Measurements from ENCODE around the gene MAP4K2. TPM values are rescaled to one million over a fixed set of nuclear protein-coding genes. Genes with fewer than 3 reads are reported as not detected.

The MAP4K2 gene
- total and polyA plus RNA-seq, 4 donors, result 5.4 to 29.6 (median 11.1) TPM

Other genes with a start within 250 kb of the MAP4K2 start
- gene SLC22A11, start 247.3 kb downstream of the MAP4K2 start, total RNA-seq, result under 1 TPM; 0.36 to 0.49 TPM
- gene SLC22A11, start 247.3 kb downstream of the MAP4K2 start, polyA plus RNA-seq, result not detected
- not detected for gene SLC22A12, start 212.0 kb downstream of the MAP4K2 start, total RNA-seq
- gene SLC22A12, start 212.0 kb downstream of the MAP4K2 start, polyA plus RNA-seq, result not detected
- gene NRXN2, start 80.0 kb downstream of the MAP4K2 start, total RNA-seq, result 10 to 100 TPM; 21.6 to 35.9 TPM
- gene NRXN2, start 80.0 kb downstream of the MAP4K2 start, polyA plus RNA-seq, result 1 to 10 TPM; 2.6 to 9.6 TPM
- gene RASGRP2, start 59.1 kb downstream of the MAP4K2 start, total RNA-seq, result 10 to 100 TPM; 44.7 to 52.6 TPM
- gene RASGRP2, start 59.1 kb downstream of the MAP4K2 start, polyA plus RNA-seq, result 100 to 1,000 TPM in 1 of 2 donors, 10 to 100 TPM in 1; 20.8 to 152 TPM
- gene PYGM, start 43.2 kb downstream of the MAP4K2 start, total RNA-seq, result 10 to 100 TPM; 11.5 to 12.9 TPM
- 10 to 100 TPM in 1 of 2 donors, 1 to 10 TPM in 1; 1.9 to 12.5 TPM for gene PYGM, start 43.2 kb downstream of the MAP4K2 start, polyA plus RNA-seq
- gene SF1, start 24.7 kb downstream of the MAP4K2 start, total RNA-seq, result 100 to 1,000 TPM; 267 to 322 TPM
- gene SF1, start 24.7 kb downstream of the MAP4K2 start, polyA plus RNA-seq, result 100 to 1,000 TPM in 1 of 2 donors, 10 to 100 TPM in 1; 46.6 to 136 TPM
- 10 to 100 TPM; 14.5 to 18.0 TPM for gene MEN1, start 7.3 kb upstream of the MAP4K2 start, total RNA-seq
- gene MEN1, start 7.3 kb upstream of the MAP4K2 start, polyA plus RNA-seq, result 10 to 100 TPM in 1 of 2 donors, 1 to 10 TPM in 1; 9.1 to 18.8 TPM
- gene CDC42BPG, start 41.4 kb upstream of the MAP4K2 start, total RNA-seq, result 1 to 10 TPM in 1 of 2 donors, under 1 TPM in 1; 0.29 to 1.2 TPM
- gene CDC42BPG, start 41.4 kb upstream of the MAP4K2 start, polyA plus RNA-seq, result 1 to 10 TPM in 1 of 2 donors, under 1 TPM in 1; 0.56 to 6.0 TPM
- gene EHD1, start 75.4 kb upstream of the MAP4K2 start, total RNA-seq, result 100 to 1,000 TPM in 1 of 2 donors, 10 to 100 TPM in 1; 61.8 to 122 TPM
- 10 to 100 TPM; 14.4 to 28.8 TPM for gene EHD1, start 75.4 kb upstream of the MAP4K2 start, polyA plus RNA-seq
- gene ATG2A, start 114.0 kb upstream of the MAP4K2 start, total RNA-seq, result 10 to 100 TPM; 19.6 to 20.6 TPM
- 10 to 100 TPM in 1 of 2 donors, 1 to 10 TPM in 1; 7.0 to 34.9 TPM for gene ATG2A, start 114.0 kb upstream of the MAP4K2 start, polyA plus RNA-seq
- 10 to 100 TPM; 32.7 to 36.8 TPM for gene PPP2R5B, start 121.5 kb upstream of the MAP4K2 start, total RNA-seq
- gene PPP2R5B, start 121.5 kb upstream of the MAP4K2 start, polyA plus RNA-seq, result 10 to 100 TPM in 1 of 2 donors, 1 to 10 TPM in 1; 9.5 to 28.6 TPM
- gene GPHA2, start 132.7 kb upstream of the MAP4K2 start, total RNA-seq, result not detected
- under 1 TPM in 1 of 2 donors, not detected in 1; 0.43 TPM for gene GPHA2, start 132.7 kb upstream of the MAP4K2 start, polyA plus RNA-seq
- gene MAJIN, start 168.9 kb upstream of the MAP4K2 start, total RNA-seq, result not detected
- gene MAJIN, start 168.9 kb upstream of the MAP4K2 start, polyA plus RNA-seq, result not detected
- 1 to 10 TPM; 2.5 to 3.6 TPM for gene BATF2, start 193.8 kb upstream of the MAP4K2 start, total RNA-seq
- 1 to 10 TPM; 1.4 to 1.9 TPM for gene BATF2, start 193.8 kb upstream of the MAP4K2 start, polyA plus RNA-seq
- gene ARL2, start 210.9 kb upstream of the MAP4K2 start, total RNA-seq, result 10 to 100 TPM; 96.3 to 98.5 TPM
- 100 to 1,000 TPM; 151 to 175 TPM for gene ARL2, start 210.9 kb upstream of the MAP4K2 start, polyA plus RNA-seq
- gene SNX15, start 224.2 kb upstream of the MAP4K2 start, total RNA-seq, result 10 to 100 TPM; 19.9 to 26.1 TPM
- 10 to 100 TPM; 21.7 to 26.2 TPM for gene SNX15, start 224.2 kb upstream of the MAP4K2 start, polyA plus RNA-seq
- 1 to 10 TPM; 3.6 to 4.9 TPM for gene SAC3D1, start 238.0 kb upstream of the MAP4K2 start, total RNA-seq
- 1 to 10 TPM; 5.4 to 7.5 TPM for gene SAC3D1, start 238.0 kb upstream of the MAP4K2 start, polyA plus RNA-seq